ENCODE results near the gene MEIS2.

DNA sequence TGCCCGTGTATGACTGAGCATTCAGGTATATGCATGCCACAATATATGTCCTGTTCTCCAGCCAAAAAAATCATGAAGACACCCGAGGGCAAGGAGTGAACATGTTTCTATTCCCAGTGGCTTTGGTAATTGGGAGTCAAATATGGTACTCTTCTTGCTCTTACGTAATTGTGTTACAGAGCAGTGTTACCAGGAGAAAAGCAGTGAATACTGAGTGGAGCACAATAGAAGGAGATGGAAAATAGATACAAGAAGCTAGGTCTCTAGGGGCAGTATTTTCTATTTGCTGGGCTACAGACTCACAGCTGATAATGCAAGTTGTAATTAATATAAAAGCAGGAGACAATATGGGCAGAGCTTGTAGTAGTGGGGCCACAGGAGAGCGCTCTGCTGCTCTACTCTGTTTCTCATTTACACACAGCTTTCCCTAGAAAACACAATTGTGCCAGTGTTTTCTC lies 13.2 kb downstream of the MEIS2 start:
- TF ChIP-seq FOSL1 (CRISPR knock-in tag; IDR thresholded peaks at IDR 0.05; ENCODE audit: borderline replicate concordance): no peak
- no peak for TF ChIP-seq SIN3A (IDR thresholded peaks at IDR 0.05; ENCODE audit: borderline replicate concordance, low read depth, low read length)
- TF ChIP-seq ZNF274 (CRISPR knock-in tag; IDR thresholded peaks at IDR 0.05): no peak
- TF ChIP-seq TBP (CRISPR knock-in tag; IDR thresholded peaks at IDR 0.05): no peak
- no peak for TF ChIP-seq RARG (CRISPR knock-in tag; IDR thresholded peaks at IDR 0.05; ENCODE audit: low read depth)
- TF ChIP-seq, protein P1, sequence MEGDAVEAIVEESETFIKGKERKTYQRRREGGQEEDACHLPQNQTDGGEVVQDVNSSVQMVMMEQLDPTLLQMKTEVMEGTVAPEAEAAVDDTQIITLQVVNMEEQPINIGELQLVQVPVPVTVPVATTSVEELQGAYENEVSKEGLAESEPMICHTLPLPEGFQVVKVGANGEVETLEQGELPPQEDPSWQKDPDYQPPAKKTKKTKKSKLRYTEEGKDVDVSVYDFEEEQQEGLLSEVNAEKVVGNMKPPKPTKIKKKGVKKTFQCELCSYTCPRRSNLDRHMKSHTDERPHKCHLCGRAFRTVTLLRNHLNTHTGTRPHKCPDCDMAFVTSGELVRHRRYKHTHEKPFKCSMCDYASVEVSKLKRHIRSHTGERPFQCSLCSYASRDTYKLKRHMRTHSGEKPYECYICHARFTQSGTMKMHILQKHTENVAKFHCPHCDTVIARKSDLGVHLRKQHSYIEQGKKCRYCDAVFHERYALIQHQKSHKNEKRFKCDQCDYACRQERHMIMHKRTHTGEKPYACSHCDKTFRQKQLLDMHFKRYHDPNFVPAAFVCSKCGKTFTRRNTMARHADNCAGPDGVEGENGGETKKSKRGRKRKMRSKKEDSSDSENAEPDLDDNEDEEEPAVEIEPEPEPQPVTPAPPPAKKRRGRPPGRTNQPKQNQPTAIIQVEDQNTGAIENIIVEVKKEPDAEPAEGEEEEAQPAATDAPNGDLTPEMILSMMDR (CRISPR knock-in tag; IDR thresholded peaks at IDR 0.05): no peak
- TF ChIP-seq IKZF1 (IDR thresholded peaks at IDR 0.05): no peak

Measured in HepG2 (cell line).